ENCODE measurements around the gene ZNF32.

- TF ChIP-seq, protein P1, sequence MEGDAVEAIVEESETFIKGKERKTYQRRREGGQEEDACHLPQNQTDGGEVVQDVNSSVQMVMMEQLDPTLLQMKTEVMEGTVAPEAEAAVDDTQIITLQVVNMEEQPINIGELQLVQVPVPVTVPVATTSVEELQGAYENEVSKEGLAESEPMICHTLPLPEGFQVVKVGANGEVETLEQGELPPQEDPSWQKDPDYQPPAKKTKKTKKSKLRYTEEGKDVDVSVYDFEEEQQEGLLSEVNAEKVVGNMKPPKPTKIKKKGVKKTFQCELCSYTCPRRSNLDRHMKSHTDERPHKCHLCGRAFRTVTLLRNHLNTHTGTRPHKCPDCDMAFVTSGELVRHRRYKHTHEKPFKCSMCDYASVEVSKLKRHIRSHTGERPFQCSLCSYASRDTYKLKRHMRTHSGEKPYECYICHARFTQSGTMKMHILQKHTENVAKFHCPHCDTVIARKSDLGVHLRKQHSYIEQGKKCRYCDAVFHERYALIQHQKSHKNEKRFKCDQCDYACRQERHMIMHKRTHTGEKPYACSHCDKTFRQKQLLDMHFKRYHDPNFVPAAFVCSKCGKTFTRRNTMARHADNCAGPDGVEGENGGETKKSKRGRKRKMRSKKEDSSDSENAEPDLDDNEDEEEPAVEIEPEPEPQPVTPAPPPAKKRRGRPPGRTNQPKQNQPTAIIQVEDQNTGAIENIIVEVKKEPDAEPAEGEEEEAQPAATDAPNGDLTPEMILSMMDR (IDR thresholded peaks at IDR 0.05), result no peak
- TF ChIP-seq EP300 (IDR thresholded peaks at IDR 0.05) (no peak), POLR2A (IDR thresholded peaks at IDR 0.05) (no peak)
Observed at GRCh38 chr10:43679509-43679908, 30.8 kb upstream of the ZNF32 start.
